Islet of Langerhans (tissue), 1 donor: ENCODE results near the gene CPA5.

Experiments used
- FAIRE-seq: peaks from one replicate; lab custom pipeline; 2011; peaks lifted over from hg19 to GRCh38; lab: Jason Lieb, UNC

CPA5 gene

GRCh38 chr7:130379921-130380860 lies 35.6 kb downstream of the CPA5 start, which contains the start of gene CPA1:
TSS of gene CPA1 (plus strand) at chr7:130380494. CDS start at chr7:130380521, 27 bp downstream.
- no peak for FAIRE-seq

DNA sequence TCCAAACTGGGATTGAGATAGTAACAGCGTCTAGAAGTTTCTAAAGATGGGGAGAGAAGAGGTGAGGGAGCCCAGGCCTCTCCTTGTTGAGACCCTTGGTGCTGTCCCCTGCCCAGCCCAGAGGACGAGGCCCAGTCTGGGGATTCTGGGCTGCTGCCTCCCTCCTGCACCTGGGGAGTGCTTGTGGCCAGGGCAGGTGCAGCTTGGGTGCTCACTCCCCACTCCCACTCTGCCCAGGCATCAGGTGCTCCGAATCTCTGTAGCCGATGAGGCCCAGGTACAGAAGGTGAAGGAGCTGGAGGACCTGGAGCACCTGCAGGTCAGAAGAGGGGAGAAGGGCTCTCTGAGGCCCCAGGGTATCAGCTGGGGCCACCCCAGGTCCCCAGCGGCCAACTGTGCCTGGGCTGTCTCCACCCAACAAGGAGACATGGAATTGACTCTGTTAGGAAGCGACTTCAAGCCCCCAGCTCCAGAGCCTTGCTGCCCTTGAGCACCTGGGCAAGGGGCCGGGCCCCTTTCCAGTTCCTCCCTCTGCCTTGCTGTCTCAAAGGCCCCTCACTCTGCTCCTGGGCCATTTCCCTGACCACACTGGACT lies 36.3 kb downstream of the CPA5 start:
- no peak for FAIRE-seq

GRCh38 chr7:130381468-130382312 lies 37.1 kb downstream of the CPA5 start:
- no peak for FAIRE-seq

GRCh38 chr7:130383187-130383980 lies 38.8 kb downstream of the CPA5 start:
- no peak for FAIRE-seq

DNA sequence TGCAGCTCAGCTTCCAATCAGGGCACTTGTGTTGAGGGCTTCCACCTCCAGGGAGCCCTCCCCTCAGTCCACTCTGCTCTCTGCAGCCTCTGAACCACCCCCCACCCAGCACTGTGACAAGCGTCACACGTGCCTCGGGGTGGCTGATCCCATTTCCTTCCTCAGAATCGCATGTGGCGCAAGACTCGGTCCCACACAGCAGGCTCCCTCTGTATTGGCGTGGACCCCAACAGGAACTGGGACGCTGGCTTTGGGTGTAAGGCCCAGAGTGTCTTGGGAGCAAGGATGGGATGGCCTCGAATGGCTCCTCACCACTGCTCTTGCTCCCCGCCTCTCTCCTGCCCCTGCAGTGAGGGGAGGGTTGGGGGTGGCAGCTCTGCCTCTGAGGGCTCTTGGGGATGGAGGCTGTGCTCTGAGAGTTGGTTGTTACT lies 39.8 kb downstream of the CPA5 start:
- no peak for FAIRE-seq

DNA sequence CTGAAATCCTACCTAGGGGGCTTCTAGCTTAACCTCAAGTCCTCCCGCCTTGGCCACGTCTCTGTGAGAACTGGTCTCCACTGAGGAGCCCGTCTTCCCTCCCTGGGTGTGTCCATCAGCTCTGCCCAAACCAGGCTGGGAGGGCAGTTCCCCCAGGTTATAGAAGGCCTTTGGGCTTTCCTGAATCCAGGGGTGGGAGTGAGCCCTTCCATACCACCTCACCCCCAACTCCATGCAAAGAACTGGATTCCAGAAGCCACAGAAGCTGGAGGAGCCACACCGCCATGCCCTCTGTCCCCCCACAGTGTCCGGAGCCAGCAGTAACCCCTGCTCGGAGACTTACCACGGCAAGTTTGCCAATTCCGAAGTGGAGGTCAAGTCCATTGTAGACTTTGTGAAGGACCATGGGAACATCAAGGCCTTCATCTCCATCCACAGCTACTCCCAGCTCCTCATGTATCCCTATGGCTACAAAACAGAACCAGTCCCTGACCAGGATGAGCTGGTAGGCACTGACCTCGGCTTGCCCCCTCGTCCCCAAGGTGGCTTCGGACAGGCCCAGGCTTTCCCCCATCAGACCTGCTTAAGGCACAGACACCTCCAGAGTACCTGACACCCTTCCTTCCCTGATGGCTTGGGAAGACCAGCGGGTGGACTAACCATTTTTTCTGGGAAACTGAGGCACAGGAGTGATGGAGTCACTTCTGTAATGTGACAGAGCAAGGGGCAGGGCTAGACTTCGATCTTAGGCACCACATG lies 40.4 kb downstream of the CPA5 start:
- FAIRE-seq = no peak

GRCh38 chr7:130385600-130386066 lies 41.0 kb downstream of the CPA5 start:
- no peak for FAIRE-seq

DNA sequence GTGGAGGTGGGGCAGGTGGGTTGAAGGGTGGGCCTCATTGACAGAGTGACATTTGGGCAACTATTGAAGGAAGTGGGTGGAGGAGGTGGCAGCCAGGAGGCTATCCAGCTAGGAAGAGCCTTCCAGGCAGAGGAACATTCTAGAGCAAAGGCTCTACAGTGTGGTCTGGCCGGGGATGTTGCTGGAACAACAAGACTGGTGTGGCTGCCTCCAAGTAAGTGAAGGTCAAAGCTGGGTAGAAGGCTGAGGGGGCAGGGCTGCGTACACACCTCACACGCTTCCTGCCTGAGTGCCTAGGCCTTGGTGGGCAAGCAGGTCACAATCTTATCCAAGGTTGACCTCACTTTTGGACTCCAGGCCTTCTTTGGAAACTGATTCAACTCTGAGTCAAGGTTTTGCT lies 42.3 kb downstream of the CPA5 start:
- no peak for FAIRE-seq

DNA sequence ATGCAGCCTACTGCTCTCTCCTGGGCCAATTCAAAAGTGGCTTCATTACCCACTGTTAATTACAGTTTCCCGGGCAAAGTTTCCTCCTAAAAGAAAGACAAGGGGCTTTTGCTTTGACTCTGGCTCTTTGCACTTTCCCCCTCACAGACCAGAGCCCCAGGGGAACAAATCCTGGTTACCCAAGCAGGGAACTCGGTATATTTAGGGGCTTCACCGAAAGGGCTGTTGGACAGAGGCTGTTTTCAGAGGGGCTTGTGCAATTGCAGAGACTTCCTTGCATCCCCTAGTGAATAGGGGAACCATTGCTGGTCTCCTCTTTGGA lies 42.7 kb downstream of the CPA5 start:
- no peak for FAIRE-seq

GRCh38 chr7:130387628-130388403 lies 43.2 kb downstream of the CPA5 start:
- no peak for FAIRE-seq

DNA sequence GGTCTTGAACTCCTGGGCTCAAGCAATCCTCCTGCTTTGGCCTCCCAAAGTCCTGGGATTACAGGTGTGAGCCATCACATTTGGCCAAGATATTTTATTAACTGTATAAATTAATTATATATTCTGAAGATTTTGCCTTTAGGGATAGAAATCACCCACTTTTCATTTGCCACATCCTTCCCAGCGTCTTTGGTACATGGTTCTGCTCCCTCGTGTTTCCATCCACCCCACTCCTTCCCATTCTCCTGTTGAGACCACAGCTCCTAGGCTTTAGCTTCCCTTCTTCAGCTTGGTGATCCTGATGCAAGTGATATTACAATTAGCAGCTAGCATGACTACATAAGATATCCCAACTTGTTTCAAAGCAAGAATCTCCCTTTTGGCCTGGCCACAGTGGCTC lies 44.1 kb downstream of the CPA5 start:
- no peak for FAIRE-seq

DNA sequence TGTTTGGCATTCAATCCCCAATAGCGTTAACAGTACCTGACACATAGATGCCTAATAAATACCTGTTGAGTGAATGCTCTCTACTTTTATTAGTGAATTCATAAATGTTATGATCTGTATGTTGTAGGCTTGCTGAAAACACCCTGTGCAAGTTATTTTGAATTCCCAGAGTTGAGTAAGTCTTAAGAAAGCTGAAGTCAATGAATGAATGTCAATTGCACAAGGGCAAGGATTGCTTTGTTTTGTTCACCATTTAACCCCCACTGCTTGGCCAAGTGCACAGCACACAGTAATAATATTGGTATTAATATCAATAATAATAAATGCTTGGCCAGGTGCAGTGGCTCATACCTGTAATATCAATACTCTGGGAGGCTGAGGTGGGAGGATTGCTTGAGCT lies 45.9 kb downstream of the CPA5 start:
- no peak for FAIRE-seq

DNA sequence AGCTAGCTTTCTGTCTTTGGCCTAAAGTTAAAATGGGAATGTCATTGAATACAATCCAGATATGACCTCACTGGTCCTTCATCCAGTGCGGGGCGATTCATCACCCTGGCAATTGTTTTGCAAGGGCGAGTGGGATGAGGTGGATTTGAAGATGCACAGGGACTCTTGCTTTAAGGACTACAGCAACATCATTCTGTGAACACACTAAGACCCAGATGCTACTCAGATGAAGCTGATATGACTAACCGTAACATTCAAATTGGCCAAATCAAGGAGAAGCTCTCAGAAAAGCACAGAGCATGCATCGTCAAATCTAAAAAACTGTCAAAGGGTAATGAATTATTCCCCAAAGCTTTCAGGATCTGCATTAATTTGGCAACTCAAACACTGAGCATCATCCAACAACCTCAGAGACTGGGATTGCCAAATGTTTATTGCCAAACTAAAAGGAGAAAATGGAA lies 48.5 kb downstream of the CPA5 start:
- no peak for FAIRE-seq

GRCh38 chr7:130393841-130394411 lies 49.3 kb downstream of the CPA5 start:
- no peak for FAIRE-seq

DNA sequence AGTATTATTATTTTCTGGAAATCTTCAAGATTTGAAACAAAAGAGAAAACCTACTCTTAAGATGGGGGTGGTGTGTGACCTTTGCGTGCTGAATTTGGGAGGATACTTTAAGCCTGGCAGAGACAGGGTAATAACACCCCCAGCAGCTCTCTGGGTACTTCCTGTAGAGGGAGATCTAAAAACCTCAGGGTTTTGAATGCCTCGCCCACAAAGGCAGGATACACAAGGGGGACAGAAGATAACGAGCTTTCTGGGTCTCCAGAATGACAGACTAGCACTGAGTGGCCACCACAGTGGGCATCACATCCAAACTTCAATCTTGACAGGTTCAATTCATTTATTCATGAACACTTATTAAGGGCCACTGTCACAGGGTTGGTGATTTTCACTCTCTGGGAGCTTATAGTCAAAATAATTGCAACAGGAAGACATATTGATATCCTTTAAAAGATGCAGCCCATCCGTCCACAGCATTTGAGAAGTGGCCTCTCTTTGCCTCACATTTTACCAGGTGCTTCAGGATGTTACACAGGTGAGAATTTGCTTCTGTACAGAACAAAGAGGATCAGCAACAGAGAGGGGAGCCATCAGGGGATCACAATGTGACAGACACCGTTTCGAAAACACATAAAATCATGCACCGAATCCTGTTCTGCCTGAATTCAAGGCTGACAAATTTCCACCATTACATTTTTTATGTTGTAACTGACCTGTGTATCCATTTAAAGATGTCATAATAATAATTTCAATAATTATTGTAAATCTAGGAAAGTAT lies 50.0 kb downstream of the CPA5 start:
- FAIRE-seq = no peak

DNA sequence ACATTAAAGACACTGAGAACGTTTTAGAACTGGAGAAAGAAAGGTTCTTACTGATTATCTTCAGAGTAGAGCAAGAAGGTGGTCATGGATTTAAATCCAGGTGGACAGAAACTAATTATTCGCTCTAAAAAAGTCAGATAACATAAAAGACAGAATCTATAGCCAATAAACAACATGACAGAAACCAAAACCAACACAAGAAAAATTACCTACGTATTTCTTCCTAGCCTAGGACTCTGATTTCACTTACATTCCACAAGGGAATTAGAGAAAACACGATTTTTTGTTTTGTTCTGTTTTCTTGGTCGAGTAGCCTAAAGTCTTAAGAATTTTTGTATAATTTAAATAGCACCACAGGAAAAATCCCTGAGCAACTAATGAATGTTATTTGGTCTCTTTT lies 50.8 kb downstream of the CPA5 start:
- FAIRE-seq = no peak

DNA sequence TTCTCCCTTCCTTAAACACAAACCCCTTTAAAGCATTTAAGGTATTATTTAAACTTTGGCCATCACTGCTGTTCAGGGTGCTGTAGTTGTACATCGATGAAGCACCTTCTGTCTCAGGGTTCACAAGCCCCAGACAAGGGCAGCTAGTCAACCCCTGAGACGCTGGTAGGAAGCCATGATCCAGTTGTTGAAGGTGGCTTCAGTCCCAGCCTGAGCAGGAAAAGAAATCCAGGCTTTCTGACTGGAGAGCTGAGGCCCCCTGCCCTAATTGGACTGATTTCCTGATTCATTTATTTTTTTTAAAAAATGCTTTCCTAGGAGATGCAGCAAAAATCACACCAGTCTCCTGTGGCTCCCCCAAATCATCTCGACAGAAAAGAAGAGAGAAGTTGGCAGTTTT lies 51.5 kb downstream of the CPA5 start:
- no peak for FAIRE-seq

GRCh38 chr7:130397051-130397757 lies 52.6 kb downstream of the CPA5 start:
- no peak for FAIRE-seq

GRCh38 chr7:130397758-130398073 lies 53.1 kb downstream of the CPA5 start:
- FAIRE-seq = no peak
